ENCODE measurements around the gene FGD3.

The FGD3 gene

GRCh38 chr9:93009337-93010015 is 62.2 kb downstream of the FGD3 start:
- DNase-seq, result no peak
- H3K27ac ChIP-seq, result no peak overlapping the region
- in situ Hi-C loops (cut with HindIII; ENCODE audit: low pct_ligation_motif_present, low sequenced_read_pairs), result no loop called here
- no peaks in the 10 kb centered on the region for H3K36me3 ChIP-seq (replicated peaks)
- H3K27me3 ChIP-seq (replicated peaks), result no peaks in the 10 kb centered on the region
- H3K4me3 ChIP-seq (ENCODE audit: low read depth, low read length), result no peak overlapping the region
- no peak for TF ChIP-seq CTCF (IDR thresholded peaks at IDR 0.05; ENCODE audit: low read depth, low read length, missing control alignments)

- Histone ChIP-seq H3K36me3 (replicated peaks) (no peaks in the 10 kb centered on the region), H3K27ac (no peak overlapping the region), H3K4me3 (ENCODE audit: low read depth, low read length) (no peak overlapping the region), H3K27me3 (replicated peaks) (no peaks in the 10 kb centered on the region)
- TF ChIP-seq CTCF (IDR thresholded peaks at IDR 0.05; ENCODE audit: low read depth, low read length, missing control alignments), result no peak
- DNase-seq, result no peak
- in situ Hi-C loops (cut with HindIII; ENCODE audit: low pct_ligation_motif_present, low sequenced_read_pairs), result no loop called here
Observed at GRCh38 chr9:93010056-93010455, 62.7 kb downstream of the FGD3 start.

GRCh38 chr9:93010704-93011103 is 63.4 kb downstream of the FGD3 start:
- DNase-seq, result no peak
- in situ Hi-C loops (cut with HindIII; ENCODE audit: low pct_ligation_motif_present, low sequenced_read_pairs), result no loop called here
- H3K4me3 ChIP-seq (ENCODE audit: low read depth, low read length), result no peak overlapping the region
- H3K36me3 ChIP-seq (replicated peaks), result no peaks in the 10 kb centered on the region
- no peak for TF ChIP-seq CTCF (IDR thresholded peaks at IDR 0.05; ENCODE audit: low read depth, low read length, missing control alignments)
- H3K27me3 ChIP-seq (replicated peaks), result no peaks in the 10 kb centered on the region
- no peak overlapping the region for H3K27ac ChIP-seq

- H3K36me3 ChIP-seq (replicated peaks), result no peaks in the 10 kb centered on the region
- no peak for DNase-seq
- no peaks in the 10 kb centered on the region for H3K27me3 ChIP-seq (replicated peaks)
- no peak overlapping the region for H3K4me3 ChIP-seq (ENCODE audit: low read depth, low read length)
- no peak for TF ChIP-seq CTCF (IDR thresholded peaks at IDR 0.05; ENCODE audit: low read depth, low read length, missing control alignments)
- in situ Hi-C loops (cut with HindIII; ENCODE audit: low pct_ligation_motif_present, low sequenced_read_pairs), result no loop called here
- no peak overlapping the region for H3K27ac ChIP-seq
Observed at GRCh38 chr9:93011114-93011513, 63.8 kb downstream of the FGD3 start.

GRCh38 chr9:93012963-93013855 is 65.9 kb downstream of the FGD3 start:
- no peak overlapping the region for H3K27ac ChIP-seq
- no peak overlapping the region for H3K4me3 ChIP-seq (ENCODE audit: low read depth, low read length)
- H3K27me3 ChIP-seq (replicated peaks), result no peaks in the 10 kb centered on the region
- H3K36me3 ChIP-seq (replicated peaks), result no peaks in the 10 kb centered on the region
- TF ChIP-seq CTCF (IDR thresholded peaks at IDR 0.05; ENCODE audit: low read depth, low read length, missing control alignments), result no peak
- in situ Hi-C loops (cut with HindIII; ENCODE audit: low pct_ligation_motif_present, low sequenced_read_pairs), result no loop called here
- no peak for DNase-seq
